Measurements from ENCODE around the gene RNF144B. TPM values are rescaled to one million over a fixed set of nuclear protein-coding genes. Genes with fewer than 3 reads are reported as not detected.

Gene RNF144B
- total and polyA plus RNA-seq, 9 donors, result 2.7 to 11.7 (median 6.5) TPM

Other genes with a start within 250 kb of the RNF144B start
- 4.1 TPM for gene TPMT, start 232.3 kb upstream of the RNF144B start, total RNA-seq
- 1 to 10 TPM; 4.7 to 6.3 (median 5.4) TPM for gene TPMT, start 232.3 kb upstream of the RNF144B start, polyA plus RNA-seq (ENCODE audit: insufficient read depth in 1 of 8, insufficient read length in 8 of 8, low replicate concordance in 1 of 8)
- gene KDM1B, start 231.9 kb upstream of the RNF144B start, total RNA-seq, result 16.4 TPM
- gene KDM1B, start 231.9 kb upstream of the RNF144B start, polyA plus RNA-seq (ENCODE audit: insufficient read depth in 1 of 8, insufficient read length in 8 of 8, low replicate concordance in 1 of 8), result 10 to 100 TPM; 16.3 to 29.7 (median 22.9) TPM
- 99.6 TPM for gene DEK, start 122.8 kb upstream of the RNF144B start, total RNA-seq
- 100 to 1,000 TPM in 7 of 8 donors, 10 to 100 TPM in 1; 82.6 to 141 (median 120) TPM for gene DEK, start 122.8 kb upstream of the RNF144B start, polyA plus RNA-seq (ENCODE audit: insufficient read depth in 1 of 8, insufficient read length in 8 of 8, low replicate concordance in 1 of 8)